Glutamatergic neuron (in vitro differentiated cells): Measurements from ENCODE around the gene SMG9. TPM values are rescaled to one million over a fixed set of nuclear protein-coding genes. Genes with fewer than 3 reads are reported as not detected.
"Not testable (repeated sequence)": the region's sequence is repeated elsewhere in the genome, so short reads cannot be mapped to it uniquely, and the experiment has no call there.

Experiments used
- DNase-seq: peaks from one replicate; pipeline ENCODE4 v3.0.0; 2022
- H3K27ac Mint-ChIP-seq: one replicate; pipeline ENCODE4 v1.8.0; 2020; ENCODE audit warnings: mild to moderate bottlenecking, mixed read lengths, inconsistent platforms; ENCODE audit not compliant: unreplicated experiment
- H3K27me3 Mint-ChIP-seq: one replicate; pipeline ENCODE4 v1.8.0; 2020; ENCODE audit warnings: mild to moderate bottlenecking, moderate library complexity, mixed read lengths, inconsistent platforms; ENCODE audit not compliant: unreplicated experiment
- H3K36me3 Mint-ChIP-seq: one replicate; pipeline ENCODE4 v1.8.0; 2020; ENCODE audit warnings: mild to moderate bottlenecking, mixed read lengths, inconsistent platforms; ENCODE audit not compliant: unreplicated experiment
- H3K4me1 Mint-ChIP-seq: one replicate; pipeline ENCODE4 v1.8.0; 2020; ENCODE audit warnings: mild to moderate bottlenecking, low read depth, mixed read lengths, inconsistent platforms; ENCODE audit not compliant: unreplicated experiment
- H3K4me3 Mint-ChIP-seq: one replicate; pipeline ENCODE4 v1.8.0; 2020; ENCODE audit warnings: mild to moderate bottlenecking, mixed read lengths, inconsistent platforms; ENCODE audit not compliant: unreplicated experiment
- H3K9me3 Mint-ChIP-seq: one replicate; pipeline ENCODE4 v1.8.0; 2020; ENCODE audit warnings: mild to moderate bottlenecking, moderate library complexity, mixed read lengths, inconsistent platforms; ENCODE audit not compliant: unreplicated experiment
- total RNA-seq: library from RNA; stranded (reverse); fragmentation: NEBNext Ultra II Directional; extraction: Animal tissue kit (Norgen Biotek cat#: 25700); gene quantifications from one replicate; pipeline ENCODE4 v1.2.1, GENCODE V29; 2021; ENCODE audit not compliant: unreplicated experiment
- TF ChIP-seq, protein P1 (sequence below): fragments of 200-600 bp; sonication (generic); IDR thresholded peaks from one replicate; pipeline ENCODE4 v1.5.0; 2021; ENCODE audit not compliant: partially characterized antibody, unreplicated experiment

The SMG9 gene
- total RNA-seq, 1 donor from 2014 or later, result 34.1 TPM

DNA sequence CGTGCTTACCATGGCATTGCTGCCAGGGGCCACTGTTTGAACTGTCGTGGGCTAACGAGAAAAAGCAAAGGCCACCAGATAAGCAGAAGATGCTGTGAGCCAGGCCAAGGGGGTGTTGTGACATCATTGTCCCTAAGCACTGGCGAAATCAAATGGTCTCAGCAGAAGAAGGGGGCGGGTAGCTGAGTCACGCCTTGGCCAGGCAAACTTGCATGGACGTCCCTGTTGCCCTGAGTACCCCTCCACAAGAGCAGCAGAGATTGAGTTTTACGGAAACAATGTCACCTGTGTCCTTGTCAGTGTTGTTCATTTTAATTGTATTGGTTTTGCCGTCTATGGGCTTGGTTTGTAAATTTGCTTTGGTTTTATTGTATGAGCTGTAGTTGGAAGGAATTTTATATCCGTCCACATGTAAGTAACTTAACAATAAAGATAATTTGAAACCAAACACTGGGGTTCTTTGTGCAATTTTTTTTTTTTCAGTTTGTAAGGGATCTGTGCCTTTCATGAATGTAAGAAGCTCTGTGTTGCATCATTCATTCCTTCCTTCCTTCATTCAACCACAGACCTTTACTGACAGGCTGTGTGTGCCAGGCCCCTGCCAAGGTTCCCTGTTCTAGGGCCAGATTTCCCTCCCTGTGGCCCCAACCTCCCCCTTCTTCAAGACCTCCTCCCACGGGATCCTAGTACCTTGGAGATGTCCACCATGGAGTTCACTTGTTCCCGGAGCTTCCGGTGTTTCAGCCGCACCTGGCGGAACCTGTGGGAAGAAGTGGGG lies 13.7 kb upstream of the SMG9 start:
- H3K27ac Mint-ChIP-seq, result peak overlapping the region; percentile 48
- TF ChIP-seq, protein P1, sequence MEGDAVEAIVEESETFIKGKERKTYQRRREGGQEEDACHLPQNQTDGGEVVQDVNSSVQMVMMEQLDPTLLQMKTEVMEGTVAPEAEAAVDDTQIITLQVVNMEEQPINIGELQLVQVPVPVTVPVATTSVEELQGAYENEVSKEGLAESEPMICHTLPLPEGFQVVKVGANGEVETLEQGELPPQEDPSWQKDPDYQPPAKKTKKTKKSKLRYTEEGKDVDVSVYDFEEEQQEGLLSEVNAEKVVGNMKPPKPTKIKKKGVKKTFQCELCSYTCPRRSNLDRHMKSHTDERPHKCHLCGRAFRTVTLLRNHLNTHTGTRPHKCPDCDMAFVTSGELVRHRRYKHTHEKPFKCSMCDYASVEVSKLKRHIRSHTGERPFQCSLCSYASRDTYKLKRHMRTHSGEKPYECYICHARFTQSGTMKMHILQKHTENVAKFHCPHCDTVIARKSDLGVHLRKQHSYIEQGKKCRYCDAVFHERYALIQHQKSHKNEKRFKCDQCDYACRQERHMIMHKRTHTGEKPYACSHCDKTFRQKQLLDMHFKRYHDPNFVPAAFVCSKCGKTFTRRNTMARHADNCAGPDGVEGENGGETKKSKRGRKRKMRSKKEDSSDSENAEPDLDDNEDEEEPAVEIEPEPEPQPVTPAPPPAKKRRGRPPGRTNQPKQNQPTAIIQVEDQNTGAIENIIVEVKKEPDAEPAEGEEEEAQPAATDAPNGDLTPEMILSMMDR, result no peak
- DNase-seq, result no peak
- H3K27me3 Mint-ChIP-seq, result peaks cover 3% of the 10 kb centered on the region
- no peak overlapping the region for H3K4me3 Mint-ChIP-seq
- H3K9me3 Mint-ChIP-seq, result peaks cover 3% of the 10 kb centered on the region
- no peaks in the 10 kb centered on the region for H3K36me3 Mint-ChIP-seq
- no peaks in the 10 kb centered on the region for H3K4me1 Mint-ChIP-seq

DNA sequence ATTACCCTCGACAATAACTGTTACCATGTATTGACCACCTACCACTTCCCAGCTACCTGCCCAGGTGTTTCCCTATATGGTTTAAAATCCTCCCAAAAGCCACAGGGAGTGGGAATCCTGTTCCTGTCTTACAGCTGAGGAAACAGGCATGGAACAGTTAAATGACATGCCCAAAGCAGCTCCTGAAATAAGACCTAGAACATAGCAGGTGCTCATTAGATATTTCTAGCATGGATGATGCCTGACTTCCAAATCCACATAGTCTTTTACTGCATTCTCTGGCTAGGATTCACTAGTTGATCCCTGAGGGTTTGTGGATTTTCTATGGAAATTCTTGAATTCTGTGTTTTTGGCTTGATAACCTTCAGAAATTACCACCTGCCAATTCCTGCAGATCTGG lies 13.1 kb upstream of the SMG9 start:
- TF ChIP-seq, protein P1, result no peak
- H3K36me3 Mint-ChIP-seq, result no peaks in the 10 kb centered on the region
- peaks cover 3% of the 10 kb centered on the region for H3K9me3 Mint-ChIP-seq
- H3K4me3 Mint-ChIP-seq, result no peak overlapping the region
- H3K4me1 Mint-ChIP-seq, result no peaks in the 10 kb centered on the region
- no peak for DNase-seq
- no peak overlapping the region for H3K27ac Mint-ChIP-seq
- peaks cover 2% of the 10 kb centered on the region for H3K27me3 Mint-ChIP-seq

DNA sequence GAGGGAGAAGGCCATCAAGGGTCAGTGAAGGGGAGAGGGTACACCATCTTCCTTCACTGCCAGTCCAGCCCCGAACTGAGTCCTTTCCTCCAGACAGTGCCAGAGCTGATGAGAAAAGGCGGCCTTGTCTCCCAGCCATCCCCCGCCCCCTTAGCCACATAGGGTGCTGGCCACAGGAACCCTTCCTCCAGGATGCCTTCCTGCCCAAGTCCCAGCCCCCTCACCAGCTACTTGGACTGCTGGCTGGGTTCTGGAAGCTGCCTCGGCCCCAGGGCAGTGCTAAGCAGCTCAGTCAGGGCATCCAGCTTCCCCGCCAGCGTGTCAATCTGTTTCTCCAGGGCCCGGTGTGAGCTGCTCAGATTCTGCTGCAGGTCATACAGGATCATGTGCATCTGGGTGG lies 12.6 kb upstream of the SMG9 start:
- Mint-ChIP-seq H3K4me3 (no peak overlapping the region), H3K4me1 (no peaks in the 10 kb centered on the region), H3K9me3 (peaks cover 3% of the 10 kb centered on the region), H3K27me3 (peaks cover 2% of the 10 kb centered on the region), H3K27ac (no peak overlapping the region), H3K36me3 (no peaks in the 10 kb centered on the region)
- TF ChIP-seq, protein P1, result no peak
- no peak for DNase-seq

DNA sequence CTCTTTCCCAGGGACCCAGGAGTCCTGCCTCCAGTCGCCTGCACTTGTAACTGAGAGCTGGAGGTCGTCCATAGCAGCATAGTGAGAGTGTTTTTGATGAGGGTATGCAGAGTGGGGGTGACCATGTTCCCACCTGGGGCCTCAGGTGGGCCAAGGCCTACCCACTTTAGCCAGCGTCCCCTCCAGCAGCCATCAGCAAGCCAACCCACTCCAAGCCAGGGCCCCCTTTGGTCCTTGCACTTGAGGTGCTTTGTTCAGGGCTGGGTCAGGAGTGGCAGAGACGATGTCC lies 11.9 kb upstream of the SMG9 start:
- Mint-ChIP-seq H3K27me3 (peaks cover 2% of the 10 kb centered on the region), H3K4me3 (no peak overlapping the region), H3K36me3 (no peaks in the 10 kb centered on the region), H3K4me1 (no peaks in the 10 kb centered on the region), H3K9me3 (peaks cover 3% of the 10 kb centered on the region), H3K27ac (no peak overlapping the region)
- TF ChIP-seq, protein P1, result peak; percentile 49
- DNase-seq, result no peak

DNA sequence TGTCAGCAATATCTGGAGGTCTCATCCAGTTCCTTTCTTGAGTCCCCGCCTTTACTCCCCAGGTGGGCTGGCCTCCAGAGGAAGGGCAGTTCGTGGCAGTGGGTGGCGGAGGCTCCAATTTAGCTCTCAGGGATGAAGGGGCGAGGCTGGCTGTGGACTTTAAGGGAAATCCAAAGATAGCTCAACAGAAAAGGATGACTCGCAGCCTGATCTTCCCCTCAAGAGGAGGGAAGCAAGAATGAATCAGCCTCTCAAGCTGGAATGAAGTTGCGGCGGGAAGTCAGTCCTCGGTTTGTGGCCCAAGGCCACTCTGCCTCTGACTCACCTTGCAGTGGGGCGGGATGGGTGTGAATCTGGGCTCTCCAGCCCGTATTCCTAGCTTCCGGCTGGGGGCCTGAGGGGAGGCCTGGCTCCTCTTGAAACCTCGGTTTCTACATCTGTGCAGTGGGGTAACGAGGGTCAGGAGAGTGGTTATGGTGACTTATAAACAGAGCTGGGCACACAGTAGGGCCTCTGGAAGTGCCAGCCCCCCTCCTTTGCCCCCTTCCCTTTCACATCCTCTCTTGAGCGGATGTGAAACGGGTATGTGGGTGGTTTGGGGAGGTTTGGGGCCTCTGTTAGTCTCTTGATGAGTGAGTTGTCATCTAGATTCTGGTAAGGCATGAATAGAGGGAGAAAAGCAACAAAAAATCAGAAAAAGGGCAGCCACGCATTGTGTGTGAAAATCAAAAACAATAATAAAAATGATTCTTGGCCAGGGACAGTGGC lies 10.5 kb upstream of the SMG9 start:
- peaks cover under 1% of the 10 kb centered on the region for H3K27me3 Mint-ChIP-seq
- H3K36me3 Mint-ChIP-seq, result no peaks in the 10 kb centered on the region
- H3K4me3 Mint-ChIP-seq, result no peak overlapping the region
- TF ChIP-seq, protein P1, result no peak
- H3K4me1 Mint-ChIP-seq, result no peaks in the 10 kb centered on the region
- DNase-seq, result no peak
- H3K27ac Mint-ChIP-seq, result no peak overlapping the region
- H3K9me3 Mint-ChIP-seq, result peaks cover 3% of the 10 kb centered on the region

DNA sequence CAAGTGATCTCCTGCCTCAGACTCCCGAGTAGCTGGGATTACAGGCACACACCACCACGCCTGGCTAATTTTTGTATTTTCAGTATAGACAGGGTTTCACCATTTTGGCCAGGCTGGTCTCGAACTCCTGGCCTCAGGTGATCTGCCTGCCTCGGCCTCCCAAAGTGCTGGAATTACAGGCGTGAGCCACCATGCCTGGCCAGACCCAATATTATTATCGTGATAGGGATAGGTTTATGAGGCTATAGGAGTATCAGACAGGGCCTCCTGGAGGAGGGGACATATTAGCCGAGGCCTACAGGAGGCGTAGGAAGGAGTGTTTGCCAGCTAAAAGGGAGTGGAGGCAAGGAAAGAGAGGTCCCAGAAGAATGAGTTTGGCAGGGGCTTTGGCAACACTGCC lies 9.9 kb upstream of the SMG9 start:
- DNase-seq, H3K27me3 Mint-ChIP-seq, H3K4me1 Mint-ChIP-seq, H3K4me3 Mint-ChIP-seq, H3K27ac Mint-ChIP-seq, H3K36me3 Mint-ChIP-seq, H3K9me3 Mint-ChIP-seq: not testable (repeated sequence)
